HEK293 (cell line): ENCODE measurements around the gene MKNK2.

Source experiments
- CTCF ChIA-PET: fragments of 350-600 bp; formaldehyde crosslinking; extraction: SDS; loops from one replicate; lab custom pipeline; 2021; ENCODE audit warnings: antibody characterized with exemption; lab: Yijun Ruan, JAX
- POLR2A ChIA-PET: fragments of 300-600 bp; formaldehyde crosslinking; extraction: SDS; loops from one replicate; lab custom pipeline; 2020; ENCODE audit warnings: antibody characterized with exemption, inconsistent platforms; lab: Yijun Ruan, JAX
- H3K27ac ChIP-seq: fragments of 200-500 bp; sonication (Bioruptor generic); 2 replicates; pipeline ENCODE4 v1.5.1; 2014; ENCODE audit warnings: low read depth, low read length, control low read depth, inconsistent platforms; ENCODE audit errors: extremely low read depth
- H3K36me3 ChIP-seq, 2 experiments: fragments of 200-500 bp in 1 of 2; sonication (Bioruptor generic) in 1 of 2; 1 replicate in 1 of 2; 2 replicates in 1 of 2; pipeline ENCODE4 v1.5.1; 2014 to 2017; ENCODE audit warnings: inconsistent platforms in 2 of 2, low read length in 2 of 2; ENCODE audit not compliant: control insufficient read depth in 2 of 2, insufficient read depth in 1 of 2
- H3K4me1 ChIP-seq: fragments of 200-500 bp; sonication (Bioruptor generic); 2 replicates; pipeline ENCODE4 v1.5.1; 2014; ENCODE audit warnings: mild to moderate bottlenecking, low read length, inconsistent platforms; ENCODE audit not compliant: control insufficient read depth, insufficient read depth
- H3K4me3 ChIP-seq: 2 replicates; pipeline ENCODE4 v1.5.1; 2011; ENCODE audit warnings: low read depth, mild to moderate bottlenecking, control low read depth, low read length, moderate library complexity
- H3K9me3 ChIP-seq: fragments of 200-500 bp; sonication (Bioruptor generic); 2 replicates; pipeline ENCODE4 v1.5.1; 2014; ENCODE audit warnings: low read depth, low read length, inconsistent platforms; ENCODE audit not compliant: control insufficient read depth, insufficient read depth
- BCL11A ChIP-seq: fragments of 450-650 bp; formaldehyde crosslinking; IDR thresholded peaks from 2 replicates; pipeline ENCODE4 v1.5.1; 2016; ENCODE audit warnings: low read depth, missing biosample characterization, missing genetic modification characterization
- GFI1B ChIP-seq: fragments of 450-650 bp; formaldehyde crosslinking; IDR thresholded peaks from 2 replicates; pipeline ENCODE4 v1.5.1; 2016; ENCODE audit warnings: missing biosample characterization, missing genetic modification characterization
- GLIS2 ChIP-seq: fragments of 450-650 bp; formaldehyde crosslinking; IDR thresholded peaks from 2 replicates; pipeline ENCODE4 v1.5.1; 2016; ENCODE audit warnings: missing biosample characterization, missing genetic modification characterization
- KLF8 ChIP-seq: fragments of 450-650 bp; formaldehyde crosslinking; IDR thresholded peaks from 2 replicates; pipeline ENCODE4 v1.5.1; 2016; ENCODE audit warnings: missing biosample characterization, missing genetic modification characterization
- SP2 ChIP-seq: fragments of 450-650 bp; formaldehyde crosslinking; IDR thresholded peaks from 2 replicates; pipeline ENCODE4 v1.5.1; 2016; ENCODE audit warnings: missing biosample characterization, missing genetic modification characterization
- ZBTB8A ChIP-seq: fragments of 450-650 bp; formaldehyde crosslinking; IDR thresholded peaks from 2 replicates; pipeline ENCODE4 v1.5.1; 2016; ENCODE audit warnings: missing biosample characterization, missing genetic modification characterization
- ZFP41 ChIP-seq: fragments of 450-650 bp; formaldehyde crosslinking; IDR thresholded peaks from 2 replicates; pipeline ENCODE4 v1.5.1; 2016; ENCODE audit warnings: missing biosample characterization, missing genetic modification characterization, borderline replicate concordance
- ZNF16 ChIP-seq: fragments of 450-650 bp; formaldehyde crosslinking; IDR thresholded peaks from 2 replicates; pipeline ENCODE4 v1.5.1; 2016; ENCODE audit warnings: low read depth, missing biosample characterization, missing genetic modification characterization
- ZNF184 ChIP-seq: fragments of 450-650 bp; IDR thresholded peaks from 2 replicates; pipeline ENCODE4 v1.5.1; 2018; ENCODE audit warnings: missing biosample characterization, mild to moderate bottlenecking, missing genetic modification characterization
- ZNF211 ChIP-seq: fragments of 450-650 bp; formaldehyde crosslinking; IDR thresholded peaks from 2 replicates; pipeline ENCODE4 v1.5.1; 2016; ENCODE audit warnings: low read depth, missing biosample characterization, missing genetic modification characterization
- ZNF221 ChIP-seq: fragments of 450-650 bp; formaldehyde crosslinking; IDR thresholded peaks from 2 replicates; pipeline ENCODE4 v1.5.1; 2017; ENCODE audit warnings: missing biosample characterization, missing genetic modification characterization, borderline replicate concordance
- ZNF394 ChIP-seq: fragments of 450-650 bp; formaldehyde crosslinking; IDR thresholded peaks from 2 replicates; pipeline ENCODE4 v1.5.1; 2016; ENCODE audit warnings: missing biosample characterization, missing genetic modification characterization, mild to moderate bottlenecking, moderate library complexity, borderline replicate concordance
- ZNF398 ChIP-seq: fragments of 450-650 bp; formaldehyde crosslinking; IDR thresholded peaks from 2 replicates; pipeline ENCODE4 v1.5.1; 2017; ENCODE audit warnings: missing biosample characterization, missing genetic modification characterization
- ZNF48 ChIP-seq: fragments of 450-650 bp; formaldehyde crosslinking; IDR thresholded peaks from 2 replicates; pipeline ENCODE4 v1.5.1; 2016; ENCODE audit warnings: missing biosample characterization, missing genetic modification characterization
- ZNF530 ChIP-seq: fragments of 450-650 bp; formaldehyde crosslinking; IDR thresholded peaks from 2 replicates; pipeline ENCODE4 v1.5.1; 2016; ENCODE audit warnings: low read depth, missing biosample characterization, missing genetic modification characterization
- ZNF548 ChIP-seq: fragments of 450-650 bp; formaldehyde crosslinking; IDR thresholded peaks from 2 replicates; pipeline ENCODE4 v1.5.1; 2016; ENCODE audit warnings: missing biosample characterization, missing genetic modification characterization
- ZNF555 ChIP-seq: fragments of 450-650 bp; formaldehyde crosslinking; conservative IDR thresholded peaks from 2 replicates; pipeline ENCODE4 v1.5.1; 2017; ENCODE audit warnings: missing biosample characterization, mild to moderate bottlenecking, missing genetic modification characterization, inconsistent platforms
- ZNF585B ChIP-seq: fragments of 450-650 bp; formaldehyde crosslinking; IDR thresholded peaks from 2 replicates; pipeline ENCODE4 v1.5.1; 2016; ENCODE audit warnings: missing biosample characterization, missing genetic modification characterization
- ZNF658 ChIP-seq: fragments of 450-650 bp; formaldehyde crosslinking; IDR thresholded peaks from 2 replicates; pipeline ENCODE4; 2016; ENCODE audit warnings: missing biosample characterization, missing genetic modification characterization
- ZNF664 ChIP-seq: fragments of 450-650 bp; formaldehyde crosslinking; IDR thresholded peaks from 2 replicates; pipeline ENCODE4 v1.5.1; 2016; ENCODE audit warnings: missing biosample characterization, missing genetic modification characterization
- ZNF677 ChIP-seq: fragments of 450-650 bp; IDR thresholded peaks from 2 replicates; pipeline ENCODE4 v1.5.0; 2018; ENCODE audit warnings: missing biosample characterization, mild to moderate bottlenecking, missing genetic modification characterization, moderate library complexity
- ZNF843 ChIP-seq: fragments of 450-650 bp; formaldehyde crosslinking; IDR thresholded peaks from 2 replicates; pipeline ENCODE4 v1.5.1; 2016; ENCODE audit warnings: missing biosample characterization, missing genetic modification characterization
- ZSCAN16 ChIP-seq: fragments of 450-650 bp; formaldehyde crosslinking; IDR thresholded peaks from 2 replicates; pipeline ENCODE4 v1.5.1; 2016; ENCODE audit warnings: missing biosample characterization, missing genetic modification characterization
- TF ChIP-seq, protein P1 (sequence below): fragments of 450-650 bp; formaldehyde crosslinking; IDR thresholded peaks from 2 replicates; pipeline ENCODE4 v1.5.1; 2016; ENCODE audit warnings: missing biosample characterization, missing genetic modification characterization, borderline replicate concordance
- TF ChIP-seq, protein P2 (sequence below): fragments of 450-650 bp; formaldehyde crosslinking; IDR thresholded peaks from 2 replicates; pipeline ENCODE4 v1.5.1; 2016; ENCODE audit warnings: missing biosample characterization, missing genetic modification characterization
- TF ChIP-seq, protein P3 (sequence below): fragments of 450-650 bp; IDR thresholded peaks from 2 replicates; pipeline ENCODE4 v1.5.1; 2018; ENCODE audit warnings: missing biosample characterization, mild to moderate bottlenecking, missing genetic modification characterization
- TF ChIP-seq, protein P4 (sequence below): fragments of 450-650 bp; formaldehyde crosslinking; IDR thresholded peaks from 2 replicates; pipeline ENCODE4 v1.5.1; 2016; ENCODE audit warnings: missing biosample characterization, missing genetic modification characterization

The MKNK2 gene

GRCh38 chr19:2034729-2035589 is 16.1 kb downstream of the MKNK2 start:
- Histone ChIP-seq H3K36me3 (peaks cover 0 to 18% of the 10 kb centered on the region in 2 experiments; a peak in 1 of 3 replicates), H3K4me3 (no peak overlapping the region), H3K9me3 (no peaks in the 10 kb centered on the region), H3K27ac (no peak overlapping the region), H3K4me1 (peaks cover 6% of the 10 kb centered on the region; the same call in 1 of the 2 replicates)
- POLR2A ChIA-PET: interaction anchor here (0.5 to 3.2 kb wide), 6 partner anchors 14 to 124 kb away, joined by 3 to 17 read pairs (median 4); no protein-coding TSS in a partner anchor
- CTCF ChIA-PET: interaction anchor here (0.6 to 1.0 kb wide), 2 partner anchors 16 to 35 kb away, joined by 3 to 7 read pairs; no protein-coding TSS in a partner anchor
- peak; percentile 89 for TF ChIP-seq KLF8
- no peak for TF ChIP-seq ZBTB8A (tag by site-specific recombination)
- no peak for TF ChIP-seq ZSCAN16 (tag by site-specific recombination)
- TF ChIP-seq ZNF398 (tag by site-specific recombination): no peak
- TF ChIP-seq ZFP41 (tag by site-specific recombination): no peak
- TF ChIP-seq ZNF530 (tag by site-specific recombination): no peak
- TF ChIP-seq ZNF555 (tag by site-specific recombination): no peak
- TF ChIP-seq BCL11A (tag by site-specific recombination): no peak
- TF ChIP-seq ZNF48 (tag by site-specific recombination): no peak
- no peak for TF ChIP-seq GLIS2 (tag by site-specific recombination)
- TF ChIP-seq ZNF16 (tag by site-specific recombination): peak; percentile 33; the same call in 1 of the 2 replicates
- no peak for TF ChIP-seq ZNF658 (tag by site-specific recombination)
- TF ChIP-seq, protein P1, sequence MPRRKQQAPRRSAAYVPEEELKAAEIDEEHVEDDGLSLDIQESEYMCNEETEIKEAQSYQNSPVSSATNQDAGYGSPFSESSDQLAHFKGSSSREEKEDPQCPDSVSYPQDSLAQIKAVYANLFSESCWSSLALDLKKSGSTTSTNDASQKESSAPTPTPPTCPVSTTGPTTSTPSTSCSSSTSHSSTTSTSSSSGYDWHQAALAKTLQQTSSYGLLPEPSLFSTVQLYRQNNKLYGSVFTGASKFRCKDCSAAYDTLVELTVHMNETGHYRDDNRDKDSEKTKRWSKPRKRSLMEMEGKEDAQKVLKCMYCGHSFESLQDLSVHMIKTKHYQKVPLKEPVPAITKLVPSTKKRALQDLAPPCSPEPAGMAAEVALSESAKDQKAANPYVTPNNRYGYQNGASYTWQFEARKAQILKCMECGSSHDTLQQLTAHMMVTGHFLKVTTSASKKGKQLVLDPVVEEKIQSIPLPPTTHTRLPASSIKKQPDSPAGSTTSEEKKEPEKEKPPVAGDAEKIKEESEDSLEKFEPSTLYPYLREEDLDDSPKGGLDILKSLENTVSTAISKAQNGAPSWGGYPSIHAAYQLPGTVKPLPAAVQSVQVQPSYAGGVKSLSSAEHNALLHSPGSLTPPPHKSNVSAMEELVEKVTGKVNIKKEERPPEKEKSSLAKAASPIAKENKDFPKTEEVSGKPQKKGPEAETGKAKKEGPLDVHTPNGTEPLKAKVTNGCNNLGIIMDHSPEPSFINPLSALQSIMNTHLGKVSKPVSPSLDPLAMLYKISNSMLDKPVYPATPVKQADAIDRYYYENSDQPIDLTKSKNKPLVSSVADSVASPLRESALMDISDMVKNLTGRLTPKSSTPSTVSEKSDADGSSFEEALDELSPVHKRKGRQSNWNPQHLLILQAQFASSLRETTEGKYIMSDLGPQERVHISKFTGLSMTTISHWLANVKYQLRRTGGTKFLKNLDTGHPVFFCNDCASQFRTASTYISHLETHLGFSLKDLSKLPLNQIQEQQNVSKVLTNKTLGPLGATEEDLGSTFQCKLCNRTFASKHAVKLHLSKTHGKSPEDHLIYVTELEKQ (tag by site-specific recombination): no peak
- TF ChIP-seq GFI1B (tag by site-specific recombination): no peak
- 0 out of 2 replicates have a peak, but pooled peaks have one; percentile 4 for TF ChIP-seq ZNF184 (tag by site-specific recombination)
- no peak for TF ChIP-seq ZNF221 (tag by site-specific recombination)
- TF ChIP-seq ZNF585B (tag by site-specific recombination): no peak
- TF ChIP-seq, protein P2, sequence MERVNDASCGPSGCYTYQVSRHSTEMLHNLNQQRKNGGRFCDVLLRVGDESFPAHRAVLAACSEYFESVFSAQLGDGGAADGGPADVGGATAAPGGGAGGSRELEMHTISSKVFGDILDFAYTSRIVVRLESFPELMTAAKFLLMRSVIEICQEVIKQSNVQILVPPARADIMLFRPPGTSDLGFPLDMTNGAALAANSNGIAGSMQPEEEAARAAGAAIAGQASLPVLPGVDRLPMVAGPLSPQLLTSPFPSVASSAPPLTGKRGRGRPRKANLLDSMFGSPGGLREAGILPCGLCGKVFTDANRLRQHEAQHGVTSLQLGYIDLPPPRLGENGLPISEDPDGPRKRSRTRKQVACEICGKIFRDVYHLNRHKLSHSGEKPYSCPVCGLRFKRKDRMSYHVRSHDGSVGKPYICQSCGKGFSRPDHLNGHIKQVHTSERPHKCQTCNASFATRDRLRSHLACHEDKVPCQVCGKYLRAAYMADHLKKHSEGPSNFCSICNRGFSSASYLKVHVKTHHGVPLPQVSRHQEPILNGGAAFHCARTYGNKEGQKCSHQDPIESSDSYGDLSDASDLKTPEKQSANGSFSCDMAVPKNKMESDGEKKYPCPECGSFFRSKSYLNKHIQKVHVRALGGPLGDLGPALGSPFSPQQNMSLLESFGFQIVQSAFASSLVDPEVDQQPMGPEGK (tag by site-specific recombination): peak; percentile 34; the same call in 1 of the 2 replicates
- TF ChIP-seq, protein P3, sequence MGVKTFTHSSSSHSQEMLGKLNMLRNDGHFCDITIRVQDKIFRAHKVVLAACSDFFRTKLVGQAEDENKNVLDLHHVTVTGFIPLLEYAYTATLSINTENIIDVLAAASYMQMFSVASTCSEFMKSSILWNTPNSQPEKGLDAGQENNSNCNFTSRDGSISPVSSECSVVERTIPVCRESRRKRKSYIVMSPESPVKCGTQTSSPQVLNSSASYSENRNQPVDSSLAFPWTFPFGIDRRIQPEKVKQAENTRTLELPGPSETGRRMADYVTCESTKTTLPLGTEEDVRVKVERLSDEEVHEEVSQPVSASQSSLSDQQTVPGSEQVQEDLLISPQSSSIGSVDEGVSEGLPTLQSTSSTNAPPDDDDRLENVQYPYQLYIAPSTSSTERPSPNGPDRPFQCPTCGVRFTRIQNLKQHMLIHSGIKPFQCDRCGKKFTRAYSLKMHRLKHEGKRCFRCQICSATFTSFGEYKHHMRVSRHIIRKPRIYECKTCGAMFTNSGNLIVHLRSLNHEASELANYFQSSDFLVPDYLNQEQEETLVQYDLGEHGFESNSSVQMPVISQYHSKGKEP (tag by site-specific recombination): no peak
- TF ChIP-seq SP2 (tag by site-specific recombination): peak; percentile 63
- TF ChIP-seq ZNF394 (tag by site-specific recombination): no peak
- no peak for TF ChIP-seq ZNF548 (tag by site-specific recombination)
- TF ChIP-seq ZNF677: no peak
- no peak for TF ChIP-seq ZNF843
- TF ChIP-seq ZNF211 (tag by site-specific recombination): no peak
- TF ChIP-seq, protein P4, sequence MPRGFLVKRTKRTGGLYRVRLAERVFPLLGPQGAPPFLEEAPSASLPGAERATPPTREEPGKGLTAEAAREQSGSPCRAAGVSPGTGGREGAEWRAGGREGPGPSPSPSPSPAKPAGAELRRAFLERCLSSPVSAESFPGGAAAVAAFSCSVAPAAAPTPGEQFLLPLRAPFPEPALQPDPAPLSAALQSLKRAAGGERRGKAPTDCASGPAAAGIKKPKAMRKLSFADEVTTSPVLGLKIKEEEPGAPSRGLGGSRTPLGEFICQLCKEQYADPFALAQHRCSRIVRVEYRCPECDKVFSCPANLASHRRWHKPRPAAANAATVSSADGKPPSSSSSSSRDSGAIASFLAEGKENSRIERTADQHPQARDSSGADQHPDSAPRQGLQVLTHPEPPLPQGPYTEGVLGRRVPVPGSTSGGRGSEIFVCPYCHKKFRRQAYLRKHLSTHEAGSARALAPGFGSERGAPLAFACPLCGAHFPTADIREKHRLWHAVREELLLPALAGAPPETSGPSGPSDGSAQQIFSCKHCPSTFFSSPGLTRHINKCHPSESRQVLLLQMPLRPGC (tag by site-specific recombination): no peak
- no peak for TF ChIP-seq ZNF664 (tag by site-specific recombination)
